GM12892 (cell line): Measurements from ENCODE around the gene CCR3.

Experiments
- POLR2A ChIP-seq: IDR thresholded peaks from 2 replicates; pipeline ENCODE4 v1.6.1; 2011; ENCODE audit warnings: low read depth, low read length, control low read depth
- POLR2AphosphoS5 ChIP-seq: IDR thresholded peaks from 2 replicates; pipeline ENCODE4 v1.6.1; 2011; ENCODE audit warnings: low read depth, low read length, control low read depth
- TAF1 ChIP-seq: IDR thresholded peaks from 2 replicates; pipeline ENCODE4 v1.6.1; 2011; ENCODE audit warnings: low read depth, mild to moderate bottlenecking, control low read depth, low read length, borderline replicate concordance

DNA sequence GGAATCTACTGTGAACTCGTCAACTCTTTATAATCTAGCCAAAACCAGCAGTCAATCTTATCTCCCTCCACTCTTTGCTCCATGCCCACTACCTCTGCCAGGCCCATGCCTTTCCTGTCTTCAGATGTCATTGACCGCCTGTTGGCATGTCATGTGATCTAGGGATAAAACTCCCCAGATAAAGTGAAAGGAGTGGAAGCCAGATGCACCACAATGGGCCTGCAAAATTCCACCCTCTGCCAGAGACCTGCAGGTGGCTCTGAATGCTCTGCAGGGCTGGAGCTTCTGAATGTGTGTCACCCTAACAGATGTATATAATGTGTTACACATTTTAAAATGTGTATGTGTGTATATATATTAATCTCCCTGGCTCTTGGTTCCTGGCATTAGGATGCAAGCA is 2.3 kb upstream of the CCR3 start:
- TF ChIP-seq POLR2AphosphoS5 (no peak), POLR2A (no peak), TAF1 (no peak)
